Osteoblast (primary cell): ENCODE results near the gene NTRK1. TPM values are rescaled to one million over a fixed set of nuclear protein-coding genes. Genes with fewer than 3 reads are reported as not detected.

ENCODE experiments used
- DNase-seq: peaks from one replicate; pipeline ENCODE4 v3.0.0; 2011; ENCODE audit warnings: low spot score, mixed read lengths; ENCODE audit not compliant: insufficient read length; ENCODE audit errors: missing footprints
- H2AFZ ChIP-seq: 2 replicates; pipeline ENCODE4 v1.6.0; 2011; ENCODE audit warnings: mild to moderate bottlenecking, low read length
- H3K27ac ChIP-seq: 2 replicates; pipeline ENCODE4 v1.5.1; 2011; ENCODE audit warnings: mild to moderate bottlenecking, low read depth, low read length, moderate library complexity
- H3K27me3 ChIP-seq: 2 replicates; pipeline ENCODE4 v1.6.0; 2012; ENCODE audit warnings: mild to moderate bottlenecking, control low read depth, inconsistent platforms, low read length, moderate library complexity; ENCODE audit not compliant: insufficient read depth
- H3K36me3 ChIP-seq: 2 replicates; pipeline ENCODE4 v1.5.1; 2011; ENCODE audit warnings: mild to moderate bottlenecking, low read length, control low read depth, moderate library complexity; ENCODE audit not compliant: insufficient read depth
- H3K4me1 ChIP-seq: 2 replicates; pipeline ENCODE4 v1.5.1; 2011; ENCODE audit warnings: mild to moderate bottlenecking, low read length, control low read depth, moderate library complexity; ENCODE audit not compliant: insufficient read depth
- H3K4me2 ChIP-seq: 2 replicates; pipeline ENCODE4 v1.6.0; 2011; ENCODE audit warnings: mild to moderate bottlenecking, low read length; ENCODE audit not compliant: insufficient read depth
- H3K4me3 ChIP-seq: fragments of 200-600 bp; sonication (generic); 3 replicates; pipeline ENCODE4 v1.5.1; 2012; ENCODE audit warnings: mild to moderate bottlenecking, low read length, inconsistent platforms; ENCODE audit not compliant: insufficient read depth
- H3K79me2 ChIP-seq: 2 replicates; pipeline ENCODE4 v1.6.0; 2012; ENCODE audit warnings: mild to moderate bottlenecking, low read length, control low read depth, inconsistent platforms; ENCODE audit not compliant: insufficient read depth
- H3K9me3 ChIP-seq: 2 replicates; pipeline ENCODE4 v1.5.1; 2011; ENCODE audit warnings: low read depth, low read length, control low read depth
- H4K20me1 ChIP-seq: 2 replicates; pipeline ENCODE4 v1.6.0; 2012; ENCODE audit warnings: mild to moderate bottlenecking, low read length, control low read depth; ENCODE audit not compliant: insufficient read depth
- CTCF ChIP-seq: IDR thresholded peaks from 2 replicates; pipeline ENCODE4 v1.5.1; 2011; ENCODE audit warnings: mild to moderate bottlenecking, low read depth, low read length, moderate library complexity; ENCODE audit errors: extremely low read depth
- total RNA-seq: library from RNA; depleted of rRNA; stranded (reverse); fragments of >200 nt; gene quantifications from 2 replicates; pipeline ENCODE4 v1.2.3, GENCODE V29; 2012

The NTRK1 gene
- total RNA-seq, 1 donor, result 0.36 TPM

DNA sequence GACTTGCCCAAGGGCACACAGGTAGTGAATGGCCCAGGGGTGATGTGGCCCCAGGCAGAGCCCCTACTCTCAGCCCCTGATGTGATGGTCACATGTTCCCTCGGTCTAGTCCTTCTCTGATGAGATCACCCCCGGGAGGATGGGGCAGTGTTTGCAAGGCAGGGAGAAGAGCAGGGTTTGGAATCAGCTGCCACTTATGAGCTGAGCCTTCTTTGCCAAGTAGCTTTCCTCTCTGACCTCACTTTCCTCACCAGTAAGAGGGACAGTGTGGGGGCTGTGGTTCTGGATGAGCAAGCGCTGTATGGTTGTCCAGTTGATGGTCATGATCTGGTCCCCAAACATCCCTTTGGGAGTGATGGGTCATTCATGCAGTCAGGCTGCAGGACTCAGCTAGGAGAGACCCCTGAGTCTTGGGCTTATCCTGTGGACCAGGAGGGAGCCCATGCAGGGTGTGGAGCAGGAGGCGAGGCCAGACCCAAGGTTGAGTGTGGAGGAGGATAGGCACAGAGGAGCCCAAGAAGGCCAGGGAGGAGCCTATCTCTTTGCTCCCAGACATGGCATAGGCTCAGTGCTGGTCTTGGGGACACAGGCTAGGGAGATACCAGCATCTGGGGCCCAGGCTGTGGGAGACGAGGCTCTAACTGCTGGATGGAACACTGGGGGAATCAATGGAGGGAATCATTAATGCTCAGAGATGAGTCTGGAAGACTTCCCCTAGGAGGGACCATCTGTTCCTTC is 16.9 kb downstream of the NTRK1 start:
- TF ChIP-seq CTCF, result no peak
- H3K79me2 ChIP-seq, result no peaks in the 10 kb centered on the region
- DNase-seq, result no peak
- H4K20me1 ChIP-seq, result no peaks in the 10 kb centered on the region
- H2AFZ ChIP-seq, result no peak overlapping the region
- no peak overlapping the region for H3K27ac ChIP-seq
- no peaks in the 10 kb centered on the region for H3K9me3 ChIP-seq
- H3K4me2 ChIP-seq, result no peak overlapping the region
- H3K4me1 ChIP-seq, result no peaks in the 10 kb centered on the region
- no peaks in the 10 kb centered on the region for H3K36me3 ChIP-seq
- H3K27me3 ChIP-seq, result peaks cover 32% of the 10 kb centered on the region
- H3K4me3 ChIP-seq, result no peak overlapping the region

DNA sequence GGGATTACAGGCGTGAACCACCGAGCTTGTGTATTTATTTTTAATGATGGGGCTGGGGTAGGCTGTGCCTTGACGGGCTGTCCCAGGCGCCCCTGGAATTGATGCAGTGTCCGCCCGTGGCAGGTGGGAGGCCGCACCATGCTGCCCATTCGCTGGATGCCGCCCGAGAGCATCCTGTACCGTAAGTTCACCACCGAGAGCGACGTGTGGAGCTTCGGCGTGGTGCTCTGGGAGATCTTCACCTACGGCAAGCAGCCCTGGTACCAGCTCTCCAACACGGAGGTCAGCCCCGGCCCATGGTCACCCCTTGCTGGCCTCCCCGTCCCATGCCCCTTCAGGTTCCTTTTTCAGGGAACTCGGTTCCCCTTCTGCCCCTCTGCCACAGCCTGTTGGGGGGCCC is 19.2 kb downstream of the NTRK1 start:
- no peak for TF ChIP-seq CTCF
- H2AFZ ChIP-seq, result no peak overlapping the region
- no peaks in the 10 kb centered on the region for H4K20me1 ChIP-seq
- no peak overlapping the region for H3K27ac ChIP-seq
- H3K4me1 ChIP-seq, result no peaks in the 10 kb centered on the region
- peaks cover 37% of the 10 kb centered on the region for H3K27me3 ChIP-seq
- no peaks in the 10 kb centered on the region for H3K79me2 ChIP-seq
- H3K9me3 ChIP-seq, result no peaks in the 10 kb centered on the region
- no peak overlapping the region for H3K4me3 ChIP-seq
- DNase-seq, result no peak
- H3K36me3 ChIP-seq, result no peaks in the 10 kb centered on the region
- no peak overlapping the region for H3K4me2 ChIP-seq

DNA sequence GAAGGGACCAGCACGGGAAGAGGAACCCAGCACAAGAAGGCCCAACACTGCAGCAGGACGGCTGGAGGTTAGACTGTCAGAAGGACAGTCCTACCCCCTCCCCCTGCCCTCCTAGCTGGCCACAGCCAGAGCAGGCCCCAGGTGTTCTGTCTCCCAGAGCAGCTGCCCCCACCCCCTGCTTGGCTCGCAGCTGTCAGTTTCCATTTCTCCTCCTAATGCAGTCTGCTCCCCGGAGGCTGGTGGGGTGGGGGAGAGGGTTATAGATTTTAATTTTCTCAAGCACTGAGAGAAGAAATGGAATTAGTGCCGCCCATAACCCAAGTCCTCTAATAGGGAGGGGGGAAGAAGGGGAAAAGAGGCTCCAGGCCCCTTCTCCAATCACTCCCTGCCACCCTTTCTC is 19.8 kb downstream of the NTRK1 start:
- TF ChIP-seq CTCF, result no peak
- peaks cover 37% of the 10 kb centered on the region for H3K27me3 ChIP-seq

DNA sequence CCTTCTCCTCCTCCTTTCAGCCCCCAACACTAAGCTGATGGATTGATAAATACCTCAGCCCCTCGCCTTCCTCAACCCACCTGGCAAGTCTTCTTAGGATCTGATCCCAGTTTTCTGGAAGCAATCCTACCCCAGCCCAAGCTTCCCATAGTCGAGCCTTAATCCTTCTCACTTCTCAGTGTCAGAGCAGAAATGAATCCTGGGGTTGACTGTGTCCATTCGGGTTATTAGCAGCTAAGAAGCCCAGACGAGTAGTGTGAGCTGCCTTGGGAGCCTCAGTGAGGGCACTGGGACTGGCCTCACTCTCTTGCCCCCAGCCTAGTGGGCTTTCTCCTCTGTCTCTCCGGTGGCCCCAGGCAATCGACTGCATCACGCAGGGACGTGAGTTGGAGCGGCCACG is 20.4 kb downstream of the NTRK1 start:
- H3K9me3 ChIP-seq, result no peaks in the 10 kb centered on the region
- H3K27me3 ChIP-seq, result peaks cover 40% of the 10 kb centered on the region
- DNase-seq, result no peak

More for the DNA sequence above, 19.8 kb downstream of the NTRK1 start:
- no peaks in the 10 kb centered on the region for H3K36me3 ChIP-seq
- H3K27ac ChIP-seq, result no peak overlapping the region
- no peaks in the 10 kb centered on the region for H4K20me1 ChIP-seq
- H3K4me3 ChIP-seq, result no peak overlapping the region
- DNase-seq, result no peak
- H3K4me1 ChIP-seq, result no peaks in the 10 kb centered on the region
- no peak overlapping the region for H3K4me2 ChIP-seq
- no peaks in the 10 kb centered on the region for H3K79me2 ChIP-seq
- H2AFZ ChIP-seq, result no peak overlapping the region
- no peaks in the 10 kb centered on the region for H3K9me3 ChIP-seq

More for the DNA sequence above, 20.4 kb downstream of the NTRK1 start:
- no peaks in the 10 kb centered on the region for H3K79me2 ChIP-seq
- H4K20me1 ChIP-seq, result no peaks in the 10 kb centered on the region
- H3K4me1 ChIP-seq, result no peaks in the 10 kb centered on the region
- no peaks in the 10 kb centered on the region for H3K36me3 ChIP-seq
- H3K27ac ChIP-seq, result no peak overlapping the region
- H2AFZ ChIP-seq, result no peak overlapping the region
- H3K4me3 ChIP-seq, result no peak overlapping the region
- no peak overlapping the region for H3K4me2 ChIP-seq
- TF ChIP-seq CTCF, result no peak
